Stomach (tissue), 9 donors: ENCODE measurements around the gene SIGMAR1. TPM values are rescaled to one million over a fixed set of nuclear protein-coding genes. Genes with fewer than 3 reads are reported as not detected.

ENCODE experiments used
- DNase-seq, 2 donors: peaks; one replicate each; pipeline versions ENCODE4 v3.0.0 to v3.0.0-alpha.2; 2013 to 2019
- H3K27ac ChIP-seq, 5 donors: fragments of 200-600 bp in 4 of 5; sonication (generic) in 4 of 5; one replicate each; pipeline ENCODE4 v1.5.1; 2013 to 2019; ENCODE audit warnings: mild to moderate bottlenecking in 1 of 5, moderate library complexity in 1 of 5
- H3K27me3 ChIP-seq, 3 donors: fragments of 200-600 bp; sonication (generic); one replicate each; pipeline ENCODE4 v1.5.1; 2017 to 2019; ENCODE audit warnings: mixed run types in 1 of 3
- H3K36me3 ChIP-seq, 4 donors: fragments of 200-600 bp; sonication (generic); 1 replicate in 3 of 4; 2 replicates in 1 of 4; pipeline ENCODE4 v1.5.1; 2016 to 2019
- H3K4me1 ChIP-seq, 4 donors: fragments of 200-600 bp; sonication (generic); one replicate each; pipeline ENCODE4 v1.5.1; 2016 to 2019
- H3K4me3 ChIP-seq, 4 donors: fragments of 200-600 bp; sonication (generic) in 3 of 4; one replicate each; pipeline ENCODE4 v1.5.1; 2016 to 2019; ENCODE audit warnings: mild to moderate bottlenecking in 1 of 4
- H3K9me3 ChIP-seq, 4 donors: fragments of 200-600 bp; sonication (generic); one replicate each; pipeline ENCODE4 v1.5.1; 2016 to 2019
- CTCF ChIP-seq, 7 experiments: fragments of 450-650 bp in 4 of 7; fragments of 200-600 bp in 3 of 7; sonication (generic) in 3 of 7; IDR thresholded peaks; one replicate each; pipeline ENCODE4 v1.5.1; 2016 to 2019; ENCODE audit warnings: antibody characterized with exemption in 7 of 7, control low read depth in 2 of 7, mild to moderate bottlenecking in 1 of 7
- EP300 ChIP-seq: sonication (generic); formaldehyde crosslinking; IDR thresholded peaks from one replicate; pipeline ENCODE4 v1.6.1; 2017; ENCODE audit warnings: antibody characterized with exemption
- POLR2A ChIP-seq, 4 donors: fragments of 450-650 bp; IDR thresholded peaks; one replicate each; pipeline ENCODE4 v1.6.1; 2016; ENCODE audit warnings: antibody characterized with exemption in 4 of 4, control low read depth in 2 of 4, mild to moderate bottlenecking in 1 of 4, moderate library complexity in 1 of 4
- POLR2AphosphoS5 ChIP-seq, 3 donors: sonication (generic); formaldehyde crosslinking; IDR thresholded peaks; one replicate each; pipeline ENCODE4 v1.6.1; 2016; ENCODE audit warnings: antibody characterized with exemption in 3 of 3
- WGBS, 5 donors: extraction: QIAGEN DNeasy Blood & Tissue Kit in 3 of 5; methylation state at CpG; one replicate each; pipeline versions ENCODE4 v1.1.5 to v1.1.7; 2013 to 2018; 5-methylcytosine and 5-hydroxymethylcytosine counted together
- intact Hi-C: fragments of 100-400 bp; cut with DNase I; formaldehyde crosslinking; loops from one replicate; pipeline ENCODE4 v1.15.1; 2023; ENCODE audit warnings: low total_unique reads
- polyA plus RNA-seq, 3 donors: library from polyadenylated mRNA; stranded (reverse); fragments of 200-250 nt; gene quantifications; one replicate each; pipeline ENCODE4 v1.2.3, GENCODE V29; 2013
- total RNA-seq, 5 donors: library from RNA; depleted of rRNA; stranded (reverse); fragments of >200 nt; gene quantifications; one replicate each; pipeline versions ENCODE4 v1.1.0 to v1.2.3, GENCODE V29; 2014 to 2016
- donor health status: healthy with polysubstance abuse.
- donor health status: Bipolar disorder and iron deficiency.
- donor health status: healthy.

Gene SIGMAR1
- total and polyA plus RNA-seq, 8 donors, result 19.9 to 124 (median 44.2) TPM

GRCh38 chr9:34664281-34665066 is 26.9 kb upstream of the SIGMAR1 start:
- peak; percentile 85 to 89 for DNase-seq
- H3K36me3 ChIP-seq, result peaks cover 0 to 48% (median 17%) of the 10 kb centered on the region in 4 donors
- H3K4me3 ChIP-seq, result peak overlapping the region; percentile 55 to 72 (median 66)
- H3K27ac ChIP-seq, result peak overlapping the region; percentile 95 to 99 (median 98)
- peaks cover 0 to 40% (median 29%) of the 10 kb centered on the region in 4 donors for H3K4me1 ChIP-seq
- no peaks in the 10 kb centered on the region for H3K9me3 ChIP-seq
- H3K27me3 ChIP-seq, result no peaks in the 10 kb centered on the region
- peak in 5 of 7 experiments; percentile 67 to 89 (median 73) for TF ChIP-seq CTCF (IDR thresholded peaks at IDR 0.05)
- TF ChIP-seq POLR2AphosphoS5 (IDR thresholded peaks at IDR 0.05), result peak in 2 of 3 donors; percentile 13 to 26
- no peak for TF ChIP-seq POLR2A (IDR thresholded peaks at IDR 0.05)
- TF ChIP-seq EP300, result no peak
- intact Hi-C loops, result no loop called here
- 10 to 17% (median 14%) methylated on average over 15 to 18 of the region's 18 CpGs for WGBS, 5 donors

- Histone ChIP-seq H3K4me1 (peaks cover 0 to 40% (median 29%) of the 10 kb centered on the region in 4 donors), H3K27ac (peak overlapping the region in 1 of 5 donors; percentile 98), H3K27me3 (no peaks in the 10 kb centered on the region), H3K36me3 (peaks cover 0 to 38% (median 15%) of the 10 kb centered on the region in 4 donors), H3K4me3 (no peak overlapping the region), H3K9me3 (no peaks in the 10 kb centered on the region)
- intact Hi-C loops, result no loop called here
- no peak for TF ChIP-seq CTCF (IDR thresholded peaks at IDR 0.05)
- no peak for TF ChIP-seq EP300
- TF ChIP-seq POLR2A (IDR thresholded peaks at IDR 0.05), result no peak
- TF ChIP-seq POLR2AphosphoS5 (IDR thresholded peaks at IDR 0.05), result no peak
- no peak for DNase-seq
These were observed 25.7 kb upstream of the SIGMAR1 start for GRCh38 chr9:34663303-34663605.

GRCh38 chr9:34662526-34663302 is 25.1 kb upstream of the SIGMAR1 start, which contains the start of gene CCL27:
CCL27 (minus strand) TSS chr9:34662657; CDS start chr9:34662633, 24 bp downstream.
- no peak for DNase-seq
- TF ChIP-seq POLR2A (IDR thresholded peaks at IDR 0.05) (no peak), EP300 (no peak), CTCF (IDR thresholded peaks at IDR 0.05) (no peak), POLR2AphosphoS5 (IDR thresholded peaks at IDR 0.05) (no peak)
- peaks cover 0 to 34% (median 15%) of the 10 kb centered on the region in 4 donors for H3K36me3 ChIP-seq
- WGBS, 5 donors, result 77 to 88% (median 85%) methylated on average over 4 of the region's 4 CpGs
- peaks cover 0 to 36% (median 26%) of the 10 kb centered on the region in 4 donors for H3K4me1 ChIP-seq
- H3K27ac ChIP-seq, result peak within 1 kb of the TSS in 1 of 5 donors; percentile 98
- intact Hi-C loops, result no loop called here
- no peak within 1 kb of the TSS for H3K4me3 ChIP-seq
- no peaks in the 10 kb centered on the region for H3K9me3 ChIP-seq
- no peaks in the 10 kb centered on the region for H3K27me3 ChIP-seq

- DNase-seq, result no peak
- peaks cover 6 to 23% (median 17%) of the 10 kb centered on the region in 4 donors for H3K4me1 ChIP-seq
- H3K4me3 ChIP-seq, result no peak overlapping the region
- H3K9me3 ChIP-seq, result no peaks in the 10 kb centered on the region
- TF ChIP-seq EP300 (no peak), POLR2AphosphoS5 (IDR thresholded peaks at IDR 0.05) (no peak), POLR2A (IDR thresholded peaks at IDR 0.05) (no peak), CTCF (IDR thresholded peaks at IDR 0.05) (no peak)
- H3K36me3 ChIP-seq, result peaks cover 0 to 34% (median 15%) of the 10 kb centered on the region in 4 donors
- H3K27me3 ChIP-seq, result no peaks in the 10 kb centered on the region
- 72 to 97% (median 79%) methylated on average over 6 to 8 of the region's 8 CpGs for WGBS, 5 donors
- intact Hi-C loops, result no loop called here
- no peak overlapping the region for H3K27ac ChIP-seq
These were observed 22.1 kb upstream of the SIGMAR1 start for GRCh38 chr9:34659592-34660253.
